Measurements from ENCODE around the gene SLC30A9.

SLC30A9 gene

DNA sequence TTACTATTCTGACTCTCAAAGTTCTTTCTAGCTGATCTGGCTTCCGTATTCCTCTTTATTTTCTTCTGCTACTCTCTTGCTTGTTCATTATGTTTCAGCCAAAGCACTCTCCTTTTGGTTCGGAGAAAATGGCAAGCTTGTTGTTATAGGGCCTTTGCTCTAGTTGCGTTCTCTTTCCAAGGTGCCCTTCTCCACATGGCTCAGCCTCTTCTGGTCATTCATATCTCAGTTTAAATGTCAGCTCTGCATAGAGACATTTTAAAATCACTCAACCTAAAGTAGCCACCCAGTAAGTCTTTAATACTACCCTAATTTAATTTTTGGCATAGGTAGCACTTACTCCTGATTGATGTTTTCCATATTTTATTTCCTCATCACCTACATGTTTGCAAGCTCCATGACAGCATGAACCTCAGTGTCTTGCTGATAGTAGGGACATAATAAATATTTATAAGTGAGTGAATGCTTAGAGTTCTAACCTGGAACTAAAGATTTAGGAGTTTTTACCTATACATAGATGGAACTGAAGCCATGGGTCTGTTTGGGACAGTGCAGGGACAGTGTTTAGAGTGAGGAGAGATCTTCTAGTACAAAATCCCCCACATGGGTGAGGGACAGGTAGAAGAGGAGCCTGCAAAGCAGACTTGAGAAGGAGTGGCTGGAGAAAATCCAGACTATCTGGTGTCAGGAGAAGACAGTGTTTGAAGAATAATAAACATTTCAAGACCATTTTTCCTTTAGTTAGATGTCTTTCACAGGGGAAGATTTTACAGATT lies 17.9 kb downstream of the SLC30A9 start:
- DNase-seq, result no peak

- DNase-seq, result no peak
Measured at GRCh38 chr4:42015438-42015837, 25.1 kb downstream of the SLC30A9 start.

DNA sequence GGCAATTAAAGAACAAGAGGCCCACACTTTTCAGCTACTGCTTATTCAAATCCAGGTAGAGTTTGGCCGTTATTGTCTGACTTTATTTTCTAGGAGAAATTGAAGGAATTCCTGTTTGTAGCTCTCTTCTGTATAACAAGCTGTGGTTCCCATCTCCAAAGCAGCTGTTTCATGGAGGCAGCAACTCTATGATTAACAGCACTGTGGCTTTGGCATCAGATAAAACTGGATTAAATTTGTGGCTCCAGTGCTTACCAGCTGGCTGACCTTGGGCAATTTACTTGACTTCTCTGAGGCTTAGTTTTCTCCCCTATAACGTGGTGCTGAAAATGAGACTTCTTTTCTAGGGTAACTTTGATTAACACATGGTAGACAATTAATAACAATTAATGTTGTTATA lies 28.1 kb downstream of the SLC30A9 start:
- DNase-seq, result no peak

DNA sequence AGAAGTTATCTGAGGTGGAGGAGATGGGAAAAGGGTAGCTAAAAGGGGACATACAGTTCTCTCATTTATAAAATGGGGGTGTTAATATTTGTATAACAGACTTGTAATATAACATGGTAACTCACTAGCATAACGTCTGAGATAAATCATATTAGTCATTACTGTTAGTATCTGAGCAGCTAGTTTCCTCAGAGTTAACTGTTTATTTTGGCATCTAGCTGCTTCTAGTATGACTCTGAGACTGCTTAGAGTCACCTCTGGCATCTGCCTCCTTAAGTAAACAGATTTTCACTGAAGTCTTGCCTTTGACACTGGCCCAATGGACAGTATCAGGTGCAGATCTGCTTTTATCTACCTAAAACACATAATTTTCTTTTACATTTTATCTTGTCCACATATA lies 58.1 kb downstream of the SLC30A9 start:
- DNase-seq, result peak; percentile 36

DNA sequence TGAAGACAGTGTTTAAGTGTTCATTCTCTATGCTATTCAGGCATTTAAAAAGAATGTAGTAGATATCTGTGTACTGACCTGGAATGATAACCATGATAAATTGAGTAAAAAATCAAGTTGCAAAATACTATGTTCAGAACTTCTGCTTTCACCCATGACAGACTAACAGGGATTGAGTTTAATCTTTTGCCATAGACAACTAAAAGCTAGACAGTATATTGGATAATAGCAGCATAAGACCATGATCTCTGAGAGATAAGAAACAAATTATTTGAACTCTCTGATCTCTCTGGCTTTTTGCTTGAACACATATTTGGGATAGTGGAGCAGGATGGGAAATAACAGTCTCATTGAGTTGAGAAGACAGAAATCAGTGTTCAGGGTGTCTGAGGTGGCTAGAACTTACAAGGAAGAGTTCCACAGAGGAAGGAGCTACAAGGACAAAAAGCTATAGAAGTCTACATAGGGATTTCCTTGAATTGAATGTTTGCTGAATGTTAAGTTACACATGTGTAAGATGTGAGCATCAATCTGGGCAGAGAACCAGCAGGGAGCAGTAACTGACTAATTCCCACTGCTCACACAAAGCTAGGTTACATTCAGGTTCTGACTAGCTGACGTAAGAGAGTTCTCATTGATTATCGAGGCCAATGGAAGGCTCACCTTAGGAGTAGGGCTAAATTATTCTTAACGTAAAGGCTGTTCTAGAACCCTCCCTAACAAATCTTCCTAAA lies 60.4 kb downstream of the SLC30A9 start:
- no peak for DNase-seq

DNA sequence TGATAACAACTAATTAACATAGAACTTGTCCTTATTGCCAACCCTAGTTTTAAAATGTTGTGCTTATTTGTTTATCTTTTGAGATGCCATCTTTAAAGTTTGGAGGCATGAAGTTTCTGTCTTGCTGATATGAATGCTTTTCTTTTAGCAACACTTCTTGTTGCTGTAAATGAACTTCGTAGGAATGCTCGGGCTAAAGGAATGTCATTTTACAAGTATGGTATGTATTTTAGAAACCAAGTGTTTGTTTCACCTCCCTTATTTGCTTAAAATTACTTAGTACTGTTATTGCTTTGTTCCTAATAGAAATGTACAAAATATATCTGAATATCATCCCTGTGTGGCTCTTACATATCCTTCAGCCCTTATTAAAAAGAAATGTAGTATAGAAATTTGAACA lies 76.1 kb downstream of the SLC30A9 start:
- no peak for DNase-seq

DNA sequence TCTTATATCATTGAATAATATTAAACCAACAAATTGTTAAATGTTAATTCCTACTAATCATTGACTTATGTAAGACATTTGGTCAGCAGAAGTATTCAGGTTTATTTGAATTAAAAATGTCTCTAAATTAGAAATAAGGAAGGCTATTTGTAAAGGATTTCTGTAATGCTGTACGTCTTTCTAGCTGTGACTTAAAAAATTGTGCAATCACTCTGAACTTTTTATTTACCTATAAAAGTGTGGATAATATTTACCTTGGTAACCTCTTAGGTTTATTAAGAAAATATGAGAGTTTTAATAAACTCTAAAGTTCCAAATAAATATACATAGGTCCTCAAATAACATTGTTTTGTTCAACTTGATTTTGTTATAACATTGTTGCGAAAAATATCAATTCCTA lies 76.9 kb downstream of the SLC30A9 start:
- no peak for DNase-seq

- no peak for DNase-seq
Measured at GRCh38 chr4:42070463-42070862, 80.1 kb downstream of the SLC30A9 start.

GRCh38 chr4:42074294-42074693 lies 84.0 kb downstream of the SLC30A9 start:
- DNase-seq, result no peak

DNA sequence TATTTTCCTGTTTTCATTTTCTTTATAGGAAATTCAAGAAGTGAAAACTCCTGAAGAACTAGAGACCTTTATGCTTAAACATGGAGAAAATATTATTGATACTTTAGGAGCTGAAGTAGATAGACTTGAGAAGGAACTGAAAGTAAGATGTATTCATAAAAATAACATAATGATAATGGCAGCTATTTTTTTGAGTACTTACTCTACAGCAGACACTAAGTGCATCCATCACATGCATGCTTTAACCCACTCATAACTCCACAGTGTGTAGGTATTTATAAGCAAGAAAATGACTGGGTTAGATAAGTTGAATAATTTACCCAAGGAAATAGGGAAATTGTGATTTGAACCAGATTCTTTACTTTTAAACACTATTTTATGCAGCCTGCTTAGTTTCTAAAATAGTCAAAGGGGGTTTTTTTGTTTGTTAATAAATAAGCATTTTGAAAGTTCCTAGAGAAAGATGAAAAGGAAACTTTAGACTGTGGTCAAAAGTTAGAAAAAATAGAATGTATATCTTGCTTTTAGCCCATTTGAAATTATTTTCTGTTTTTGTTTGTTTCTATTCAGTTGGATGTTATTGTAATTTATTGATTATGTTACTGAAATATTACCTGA lies 88.0 kb downstream of the SLC30A9 start:
- no peak for DNase-seq

DNA sequence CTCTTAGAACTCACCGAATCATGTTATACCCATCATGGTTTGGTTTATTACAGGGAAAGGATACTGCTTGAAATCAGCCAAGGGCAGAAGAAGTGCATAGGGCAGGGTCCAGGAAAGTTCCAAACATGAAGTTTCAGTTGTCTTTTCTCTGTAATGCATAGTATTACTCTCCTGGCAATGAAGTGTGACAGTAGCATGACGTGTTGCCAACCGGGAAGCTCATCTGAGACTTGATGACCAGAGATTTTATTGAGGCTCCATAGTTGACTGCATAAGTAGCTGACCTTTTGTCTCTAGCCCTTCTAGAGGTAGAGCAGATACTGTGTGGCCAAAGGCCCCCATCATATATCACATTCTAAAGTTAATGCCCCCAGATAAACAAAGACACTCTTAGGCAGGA lies 90.0 kb downstream of the SLC30A9 start:
- no peak for DNase-seq

DNA sequence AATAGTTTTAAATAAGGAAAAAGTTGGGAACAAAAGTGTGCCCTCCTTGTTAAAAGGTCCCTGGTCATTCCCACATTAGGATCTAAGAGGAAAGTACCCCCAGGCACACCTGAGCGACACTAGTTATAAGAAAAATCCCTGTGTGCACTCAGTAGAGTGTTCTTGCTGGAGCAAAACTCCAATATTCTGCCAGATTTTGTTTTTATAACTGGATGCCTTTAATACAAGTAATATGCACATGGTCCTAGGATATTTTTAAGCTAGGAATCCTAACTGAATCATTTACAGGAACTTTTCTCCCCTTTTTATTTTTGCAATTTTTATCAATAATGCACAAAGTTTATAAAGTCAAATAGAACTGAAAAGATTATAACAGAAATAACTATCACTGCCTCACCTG lies 93.5 kb downstream of the SLC30A9 start:
- DNase-seq, result peak; percentile 19

DNA sequence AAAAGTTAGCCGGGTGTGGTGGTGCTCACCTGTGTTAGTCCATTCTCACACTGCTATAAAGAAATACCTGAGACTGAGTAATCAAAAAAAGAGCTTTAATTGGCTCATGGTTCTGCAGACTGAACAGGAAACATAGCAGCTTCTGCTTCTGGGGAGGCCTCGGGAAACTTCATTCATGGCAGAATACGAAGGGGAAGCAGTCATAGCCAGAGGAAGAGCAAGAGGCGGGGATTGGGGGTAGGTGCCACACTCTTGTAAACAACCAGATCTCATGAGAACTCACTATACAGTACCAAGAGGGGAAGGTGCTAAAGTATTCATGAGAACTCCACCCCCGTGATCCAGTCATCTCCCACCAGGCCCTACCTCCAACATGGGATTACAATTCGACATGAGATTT lies 98.1 kb downstream of the SLC30A9 start:
- no peak for DNase-seq

DNA sequence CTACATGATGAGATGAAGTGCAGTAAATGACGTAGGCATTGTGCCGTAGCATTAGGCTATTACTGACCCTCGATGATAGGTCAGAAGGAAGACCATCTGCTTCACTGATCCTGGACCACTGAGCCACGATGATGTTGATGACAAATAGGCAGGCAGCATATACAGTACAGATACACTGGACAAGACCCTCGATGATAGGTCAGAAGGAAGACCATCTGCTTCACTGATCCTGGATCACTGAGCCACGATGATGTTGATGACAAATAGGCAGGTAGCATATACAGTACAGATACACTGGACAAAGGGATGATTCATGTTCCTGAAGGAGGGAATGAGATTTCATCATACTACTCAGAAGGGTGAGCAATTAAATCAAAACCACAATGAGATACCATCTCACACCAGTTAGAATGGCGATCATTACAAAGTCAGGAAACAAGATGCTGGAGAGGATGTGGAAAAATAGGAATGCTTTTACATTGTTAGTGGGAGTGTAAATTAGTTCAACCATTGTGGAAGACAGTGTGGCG lies 111.2 kb downstream of the SLC30A9 start:
- peak; percentile 34 for DNase-seq

DNA sequence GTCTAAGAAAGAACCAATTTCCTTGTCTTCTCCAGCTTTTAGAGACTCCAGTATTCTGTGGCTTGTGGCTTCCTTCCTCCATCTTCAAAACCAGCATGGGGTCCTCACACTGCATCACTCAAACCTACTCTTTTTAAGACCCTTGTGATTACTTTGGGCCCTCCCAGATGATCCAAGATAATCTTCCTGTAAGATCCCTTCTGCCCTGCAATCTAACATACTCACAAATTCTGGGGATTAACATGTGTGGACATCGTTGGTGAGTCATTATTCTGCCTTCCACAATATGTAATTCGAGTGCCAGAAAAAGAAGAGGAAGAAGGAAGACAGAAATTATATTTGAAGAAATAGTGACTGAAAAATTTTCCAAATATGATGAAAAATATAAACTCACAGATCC lies 114.2 kb downstream of the SLC30A9 start:
- DNase-seq, result peak; percentile 29

- DNase-seq, result no peak
Measured at GRCh38 chr4:42112846-42113245, 122.5 kb downstream of the SLC30A9 start.

- no peak for DNase-seq
Measured at GRCh38 chr4:42119886-42120285, 129.6 kb downstream of the SLC30A9 start.

GRCh38 chr4:42122237-42122636 lies 131.9 kb downstream of the SLC30A9 start:
- no peak for DNase-seq

- no peak for DNase-seq
Measured at GRCh38 chr4:42123071-42123644, 132.8 kb downstream of the SLC30A9 start.

- DNase-seq, result no peak
Measured at GRCh38 chr4:42132099-42132498, 141.8 kb downstream of the SLC30A9 start.

- no peak for DNase-seq
Measured at GRCh38 chr4:42133006-42133405, 142.7 kb downstream of the SLC30A9 start.

DNA sequence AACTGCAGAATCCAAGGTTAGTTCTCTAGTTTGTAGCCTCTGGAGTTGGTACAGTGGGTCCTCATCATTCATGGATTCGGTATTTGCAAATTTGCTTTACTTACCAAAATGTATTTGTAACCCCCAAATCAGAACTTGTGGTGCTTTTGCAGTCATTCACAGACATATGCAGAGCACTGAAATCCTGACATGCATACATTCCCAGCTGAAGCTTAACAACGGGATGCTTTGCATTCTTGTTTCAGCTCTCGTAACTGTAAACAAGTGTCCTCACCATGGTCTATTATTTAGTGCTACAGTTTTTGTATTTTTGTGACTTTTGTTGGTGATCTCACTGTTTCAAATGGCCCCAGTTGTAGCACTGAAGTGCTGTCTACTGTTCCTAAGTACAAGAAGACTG lies 146.0 kb downstream of the SLC30A9 start:
- DNase-seq, result no peak

Data from fibroblast of skin of right quadriceps (primary cell).